NCI-H748 treated with DMSO at 0.1 percent for 48 hours (cell line): Measurements from ENCODE around the gene LRMDA.
A peak's percentile ranks its signal among the peaks of the same experiment; 100 is the strongest.

ENCODE experiments used
- DNase-seq: peaks from one replicate; lab custom pipeline; 2025; lab: John Stamatoyannopoulos, UW

LRMDA gene

GRCh38 chr10:75449382-75450074, 18.1 kb downstream of the LRMDA start:
- peak; percentile 67 for DNase-seq

- peak; percentile 67 for DNase-seq
Measured at GRCh38 chr10:75450075-75450445, 18.6 kb downstream of the LRMDA start.

DNA sequence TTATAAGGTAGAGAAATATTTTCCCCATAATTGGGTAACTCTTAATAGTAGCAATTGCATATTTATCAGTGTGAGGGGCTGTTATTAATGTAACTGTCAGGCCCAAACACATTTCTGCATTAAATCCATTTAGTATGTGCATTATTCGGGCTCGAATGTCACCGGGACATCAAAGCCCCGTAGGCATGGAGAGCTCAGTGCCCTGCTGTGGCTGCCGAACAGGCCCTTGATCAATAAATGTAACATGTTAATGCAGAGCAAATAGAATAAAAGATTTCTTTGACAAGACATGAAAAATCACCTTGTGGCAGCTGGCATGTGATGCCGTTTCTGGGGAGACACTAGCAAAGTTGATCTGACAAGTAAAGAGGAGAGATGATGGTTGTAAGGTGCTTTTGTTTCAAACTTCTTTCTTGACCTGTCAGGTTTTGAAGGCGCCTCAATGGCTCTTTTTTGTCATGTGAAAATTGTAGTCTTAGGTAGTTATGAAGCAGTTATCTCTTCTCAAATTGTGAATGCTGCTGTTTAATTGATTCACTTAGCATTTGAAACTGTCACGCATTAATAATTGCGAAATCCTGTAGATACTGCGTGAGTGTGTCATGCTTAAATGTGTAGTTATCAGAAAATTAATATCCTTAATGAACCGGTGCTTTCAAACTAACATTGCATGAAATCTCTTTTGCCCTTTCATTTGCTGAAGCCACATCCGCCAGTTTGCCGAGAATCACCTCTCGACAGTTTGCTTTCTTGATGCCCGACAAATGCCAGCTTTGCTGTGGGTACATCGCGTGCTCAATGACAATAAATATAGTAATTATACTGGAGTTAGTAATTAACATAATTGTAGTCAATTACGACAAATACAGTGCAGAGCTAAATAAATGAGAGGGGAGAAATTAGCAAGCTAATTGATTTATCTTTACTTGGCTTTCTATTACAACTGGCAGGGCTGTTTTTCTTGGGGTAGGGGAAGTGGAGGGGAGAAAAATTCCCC, 19.5 kb downstream of the LRMDA start:
- DNase-seq, result peak; percentile 18

GRCh38 chr10:75451831-75452230, 20.4 kb downstream of the LRMDA start:
- no peak for DNase-seq

GRCh38 chr10:75452997-75453396, 21.6 kb downstream of the LRMDA start:
- DNase-seq, result no peak

- no peak for DNase-seq
Measured at GRCh38 chr10:75456122-75456521, 24.7 kb downstream of the LRMDA start.

DNA sequence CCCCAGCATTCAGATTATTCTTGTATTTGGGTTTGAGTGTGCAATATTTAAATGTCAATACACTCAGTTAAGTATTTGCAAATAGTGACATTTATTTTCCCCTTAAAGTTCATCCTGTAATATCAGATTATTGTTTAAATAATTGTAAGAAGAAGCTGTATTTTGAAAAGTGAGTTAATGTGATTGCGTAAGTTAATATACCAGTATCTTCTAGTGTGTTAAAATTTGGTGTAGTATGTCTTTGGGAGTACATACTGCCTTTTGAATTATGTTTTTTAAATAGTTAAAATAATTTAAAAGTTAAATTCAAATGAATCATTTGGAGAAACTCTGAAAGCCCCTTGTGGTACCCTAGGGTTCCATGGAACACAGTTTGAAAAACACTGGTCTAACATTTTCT, 28.6 kb downstream of the LRMDA start:
- DNase-seq, result no peak

DNA sequence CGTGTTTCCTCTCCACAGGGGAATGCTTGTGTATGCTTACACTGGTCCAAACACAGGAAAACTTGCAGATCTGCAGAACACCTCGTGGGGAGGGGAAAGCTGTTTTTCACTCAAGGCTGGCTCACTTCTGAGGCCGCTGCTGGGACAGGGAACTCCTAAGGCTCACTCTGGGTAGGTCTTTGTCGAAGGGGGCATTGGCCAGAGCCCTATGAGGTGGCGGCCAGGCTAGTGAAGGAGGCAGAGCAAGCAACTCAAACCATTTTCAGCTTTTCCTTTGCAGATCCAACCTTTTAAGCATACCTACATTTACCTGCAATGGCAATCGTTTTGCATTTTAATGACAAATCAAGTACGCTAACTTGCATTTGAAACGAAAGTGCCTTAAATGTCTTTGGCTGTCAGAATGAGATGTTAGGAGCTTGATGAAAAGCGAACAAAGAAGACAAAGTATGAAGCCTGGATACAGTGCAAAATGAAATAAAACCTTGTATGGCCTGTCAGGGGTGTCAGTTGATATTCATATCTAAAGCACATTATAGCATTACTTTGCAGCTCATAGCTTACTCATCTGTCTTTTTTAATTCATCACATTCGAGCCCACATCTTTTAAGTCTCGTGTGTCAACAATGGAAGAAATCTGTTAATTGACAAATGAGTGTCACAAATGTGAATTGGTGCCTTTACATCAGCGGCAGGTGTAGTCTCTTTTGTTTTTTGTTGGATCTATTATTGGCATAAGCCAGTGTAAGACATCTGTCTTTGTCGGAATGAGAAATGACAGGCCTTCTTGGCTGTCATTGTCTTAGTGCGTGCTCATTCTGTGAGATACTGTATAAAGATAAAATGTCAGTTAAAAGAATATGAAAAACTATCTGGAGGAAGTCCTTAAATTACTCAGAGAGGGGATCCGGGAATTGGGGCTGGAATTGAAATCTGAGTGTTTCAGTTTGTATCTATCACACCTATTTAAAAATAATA, 30.5 kb downstream of the LRMDA start:
- no peak for DNase-seq

DNA sequence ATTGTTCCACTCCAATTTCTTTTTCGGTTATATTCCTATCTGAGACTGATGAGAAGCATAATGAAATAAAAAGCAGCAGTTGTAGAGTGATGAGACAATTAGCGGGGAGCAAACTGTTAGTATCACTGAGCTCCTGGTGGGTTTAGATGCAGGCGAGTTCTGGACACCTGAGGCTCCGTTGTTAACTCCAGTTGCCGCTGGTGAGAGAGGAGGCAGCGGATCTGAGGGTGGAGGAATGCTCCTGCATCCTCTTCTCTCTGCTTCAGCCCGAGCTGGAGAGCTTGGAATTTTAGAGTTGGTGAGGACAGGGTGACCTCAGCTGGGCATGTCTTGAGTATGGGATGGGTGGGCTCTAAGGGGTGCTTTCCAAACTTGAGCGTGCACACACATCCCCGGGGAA, 31.4 kb downstream of the LRMDA start:
- no peak for DNase-seq

- DNase-seq, result no peak
Measured at GRCh38 chr10:75464478-75465449, 33.3 kb downstream of the LRMDA start.

DNA sequence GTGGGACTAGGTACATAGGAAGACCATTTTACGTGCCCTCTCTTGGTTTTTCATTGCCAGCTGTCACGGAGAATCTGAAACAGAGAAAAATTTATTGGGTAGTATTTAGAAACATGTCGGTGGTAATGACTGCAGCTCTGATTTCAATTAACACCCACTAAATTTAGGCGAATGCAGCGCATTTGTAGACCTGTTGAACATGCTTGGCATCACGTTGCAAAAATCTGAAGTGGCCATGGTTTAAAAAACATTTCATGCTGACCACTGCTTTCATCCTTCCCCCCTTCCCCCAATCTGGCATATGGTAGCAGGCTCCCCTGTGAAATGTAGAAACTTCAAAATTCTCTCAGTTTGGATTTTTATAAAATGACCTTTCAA, 34.0 kb downstream of the LRMDA start:
- no peak for DNase-seq

GRCh38 chr10:75466001-75466400, 34.6 kb downstream of the LRMDA start:
- DNase-seq, result no peak

DNA sequence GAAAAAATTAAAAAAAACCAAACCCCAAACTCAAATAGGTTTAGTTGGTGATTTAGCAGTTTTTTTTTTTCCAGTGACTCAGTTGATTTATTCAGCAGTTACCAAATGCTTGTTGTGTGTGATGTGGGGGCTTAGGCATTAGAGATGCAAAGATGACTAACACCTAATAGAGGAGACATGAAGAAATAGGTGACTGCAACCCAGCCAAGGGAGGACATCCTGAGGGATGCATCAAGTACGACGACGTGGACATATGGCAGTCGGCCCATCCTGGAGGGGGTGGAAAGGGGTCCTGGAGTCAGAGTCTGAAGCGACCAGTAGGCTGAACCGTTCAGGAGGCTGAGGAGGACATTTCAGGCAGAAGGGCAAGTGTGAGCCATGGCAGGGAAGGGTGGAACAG, 35.5 kb downstream of the LRMDA start:
- no peak for DNase-seq

GRCh38 chr10:75468612-75469005, 37.2 kb downstream of the LRMDA start:
- no peak for DNase-seq

GRCh38 chr10:75469006-75469616, 37.7 kb downstream of the LRMDA start:
- DNase-seq, result no peak

GRCh38 chr10:75470901-75471300, 39.5 kb downstream of the LRMDA start:
- no peak for DNase-seq

DNA sequence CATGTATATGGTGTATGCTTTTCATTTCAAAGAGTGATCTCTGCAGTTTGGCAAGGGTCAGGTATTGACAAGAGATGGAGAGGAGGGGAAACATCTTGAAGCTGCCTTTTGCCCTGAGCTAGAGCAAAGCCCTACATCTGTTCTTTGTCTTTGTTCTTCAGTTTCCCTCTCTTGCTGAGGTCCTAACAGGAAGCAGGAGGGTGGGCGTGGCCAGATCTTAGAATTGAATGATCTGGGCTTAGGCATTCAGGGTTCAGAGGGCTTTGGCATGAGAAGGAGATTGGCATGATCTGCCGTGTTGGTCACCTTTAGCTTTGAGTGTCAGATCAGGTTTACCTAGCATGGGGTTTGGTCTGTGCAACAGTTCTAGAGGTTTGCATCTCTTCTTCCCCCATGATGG, 41.3 kb downstream of the LRMDA start:
- DNase-seq, result no peak

DNA sequence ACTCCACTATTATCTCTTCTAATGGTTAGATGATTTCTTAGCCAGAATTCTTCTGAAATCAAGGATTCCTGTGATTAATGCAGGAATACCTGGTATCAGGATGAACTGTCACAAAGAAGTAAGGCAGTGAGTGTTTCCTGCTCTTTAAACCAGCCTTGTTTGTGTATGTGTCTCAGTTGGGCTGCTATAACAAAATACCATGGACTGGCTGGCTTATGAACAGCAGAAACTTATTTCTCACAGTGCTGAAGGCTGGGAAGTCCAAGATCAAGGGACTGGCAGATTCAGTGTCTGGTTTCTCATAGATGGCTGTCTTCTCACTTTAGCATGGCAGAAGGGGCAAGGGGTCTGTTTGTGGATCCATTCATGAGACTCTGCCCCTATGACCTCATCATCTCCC, 42.7 kb downstream of the LRMDA start:
- DNase-seq, result no peak

GRCh38 chr10:75475460-75476182, 44.2 kb downstream of the LRMDA start:
- no peak for DNase-seq

- no peak for DNase-seq
Measured at GRCh38 chr10:75476569-75476968, 45.1 kb downstream of the LRMDA start.
